HG02884 (cell line): Measurements from ENCODE around the gene ZNF480.
"Not testable (repeated sequence)": the region's sequence is repeated elsewhere in the genome, so short reads cannot be mapped to it uniquely, and the experiment has no call there.

ENCODE experiments used
- ATAC-seq: cut with Tn5 transposase; IDR thresholded peaks from one replicate; pipeline ENCODE4 v1.9.1; 2021; ENCODE audit warnings: mild to moderate bottlenecking, moderate library complexity; ENCODE audit not compliant: unreplicated experiment

The ZNF480 gene

GRCh38 chr19:52336791-52337381, 39.9 kb downstream of the ZNF480 start:
- ATAC-seq = no peak

- ATAC-seq = not testable (repeated sequence)
Observed at GRCh38 chr19:52339022-52339421, 42.1 kb downstream of the ZNF480 start.

DNA sequence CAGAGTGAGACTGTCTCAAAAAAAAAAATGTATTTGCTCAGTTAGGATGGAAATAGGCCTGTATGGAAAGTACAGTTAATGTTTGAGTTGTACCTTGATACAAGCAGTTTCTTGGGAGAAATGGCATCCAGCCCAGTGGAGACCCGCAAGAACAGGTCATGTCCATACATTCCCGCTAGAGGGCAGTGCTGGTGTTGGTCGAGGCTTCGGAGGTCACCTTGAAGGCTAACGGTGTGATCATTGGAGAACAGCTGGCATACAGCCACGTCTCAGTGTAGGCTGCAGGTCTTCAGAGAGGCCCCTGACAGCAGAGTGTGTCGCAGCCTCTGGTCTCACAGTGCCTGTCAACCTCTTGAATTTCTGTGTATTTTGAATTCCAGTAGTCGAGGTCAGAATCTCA, 46.6 kb downstream of the ZNF480 start:
- no peak for ATAC-seq

DNA sequence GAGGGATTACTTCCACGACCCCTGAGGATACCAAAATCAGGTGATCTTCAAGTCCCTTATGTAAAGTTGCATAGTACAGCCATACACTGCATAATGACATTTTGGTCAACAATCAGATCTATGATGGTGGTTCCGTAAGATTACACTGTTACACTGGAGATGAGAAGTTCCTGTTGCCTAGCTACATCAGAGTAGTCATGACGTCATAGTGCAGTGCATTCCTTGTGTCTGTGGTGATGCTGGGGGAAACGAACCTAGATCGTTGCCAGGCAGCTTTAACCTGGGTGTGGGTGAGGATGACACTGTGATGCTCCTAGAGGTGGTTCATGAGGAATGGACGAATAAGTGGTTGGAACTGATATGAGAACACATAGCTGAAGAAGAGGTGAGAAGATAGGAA, 48.2 kb downstream of the ZNF480 start:
- no peak for ATAC-seq

GRCh38 chr19:52351512-52351911, 54.5 kb downstream of the ZNF480 start:
- ATAC-seq = no peak

DNA sequence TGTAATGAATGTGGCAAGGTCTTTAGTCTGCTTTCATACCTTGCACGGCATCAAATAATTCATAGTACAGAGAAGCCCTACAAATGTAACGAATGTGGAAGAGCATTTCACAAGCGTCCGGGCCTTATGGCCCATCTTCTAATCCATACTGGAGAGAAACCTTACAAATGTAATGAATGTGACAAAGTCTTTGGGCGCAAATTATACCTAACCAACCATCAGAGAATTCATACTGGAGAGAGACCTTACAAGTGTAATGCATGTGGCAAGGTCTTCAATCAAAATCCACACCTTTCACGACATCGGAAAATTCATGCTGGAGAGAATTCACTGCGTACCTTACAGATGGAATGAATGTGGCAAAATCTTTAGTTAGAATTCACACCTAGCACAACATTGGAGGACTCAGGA, 69.5 kb downstream of the ZNF480 start:
- ATAC-seq = no peak

GRCh38 chr19:52369559-52370340, 72.8 kb downstream of the ZNF480 start, which contains the start of gene ZNF880:
ZNF880 (plus strand) TSS chr19:52369923; CDS start chr19:52369966, 43 bp downstream.
- no peak for ATAC-seq

GRCh38 chr19:52370341-52370710, 73.4 kb downstream of the ZNF480 start:
- no peak for ATAC-seq
